H1 (cell line): ENCODE results near the gene CSF3R. TPM values are rescaled to one million over a fixed set of nuclear protein-coding genes. Genes with fewer than 3 reads are reported as not detected.

Experiments used
- E2F6 ChIP-seq: IDR thresholded peaks from 2 replicates; pipeline ENCODE4 v1.6.1; 2012; ENCODE audit warnings: inconsistent platforms
- HDAC2 ChIP-seq, 2 experiments: fragments of 300-600 bp in 1 of 2; sonication (generic) in 1 of 2; IDR thresholded peaks; 2 replicates each; pipeline ENCODE4 v1.6.1; 2011 to 2012; ENCODE audit warnings: low read depth in 2 of 2, low read length in 2 of 2, mild to moderate bottlenecking in 2 of 2, moderate library complexity in 2 of 2, borderline replicate concordance in 1 of 2, inconsistent platforms in 1 of 2
- JUND ChIP-seq: IDR thresholded peaks from 2 replicates; pipeline ENCODE4 v1.6.1; 2011; ENCODE audit warnings: mild to moderate bottlenecking, improper control_type of control experiment, low read length
- RAD21 ChIP-seq, 2 experiments: IDR thresholded peaks in 1 of 2; conservative IDR thresholded peaks in 1 of 2; 2 replicates each; pipeline ENCODE4 v1.6.1; 2011; ENCODE audit warnings: low read depth in 2 of 2, low read length in 2 of 2, improper control_type of control experiment in 1 of 2, inconsistent platforms in 1 of 2, mild to moderate bottlenecking in 1 of 2, moderate library complexity in 1 of 2
- SIRT6 ChIP-seq: IDR thresholded peaks from one replicate; pipeline ENCODE4 v1.7.1; 2012; ENCODE audit warnings: low read length, inconsistent platforms
- polyA plus RNA-seq, 7 experiments: library from polyadenylated mRNA; depleted of rRNA in 3 of 7; stranded (reverse) in 5 of 7; unstranded in 2 of 7; fragments of >200 nt in 5 of 7; fragments of 200-250 nt in 2 of 7; gene quantifications; 1 replicate in 5 of 7; 2 replicates in 1 of 7; 4 replicates in 1 of 7; pipeline versions ENCODE4 v1.2.1 to v1.2.3, GENCODE V29; 2011 to 2013; ENCODE audit warnings: missing spikeins in 2 of 7, mixed read lengths in 2 of 7
- total RNA-seq: library from RNA; stranded (reverse); fragmentation: NEBNext Ultra II Directional; extraction: Animal tissue kit (Norgen Biotek cat#: 25700); gene quantifications from 2 replicates; pipeline ENCODE4 v1.2.1, GENCODE V29; 2021

The CSF3R gene
- total and polyA plus RNA-seq, 2 of the 8 experiments (the other 6 are each of a cell fraction or from before 2014, with no cell fraction given), result not detected

- TF ChIP-seq SIRT6 (no peak), E2F6 (no peak), RAD21 (IDR thresholded peaks at IDR 0.05 in 1 of 2, conservative IDR thresholded peaks at IDR 0.05 in 1 of 2; ENCODE audit: low read depth in 2 of 2, low read length in 2 of 2) (no peak), HDAC2 (IDR thresholded peaks at IDR 0.05; ENCODE audit: borderline replicate concordance in 1 of 2, low read depth in 2 of 2, low read length in 2 of 2) (no peak), JUND (no peak)
Measured at GRCh38 chr1:36522021-36522420, 39.3 kb upstream of the CSF3R start (continued).
